Measurements from ENCODE around the gene HERC4.
A peak's percentile ranks its signal among the peaks of the same experiment; 100 is the strongest.
"Not testable (repeated sequence)": the region's sequence is repeated elsewhere in the genome, so short reads cannot be mapped to it uniquely, and the experiment has no call there.

HERC4 gene

GRCh38 chr10:67936416-67936815 is 138.7 kb downstream of the HERC4 start:
- no peak for DNase-seq

DNA sequence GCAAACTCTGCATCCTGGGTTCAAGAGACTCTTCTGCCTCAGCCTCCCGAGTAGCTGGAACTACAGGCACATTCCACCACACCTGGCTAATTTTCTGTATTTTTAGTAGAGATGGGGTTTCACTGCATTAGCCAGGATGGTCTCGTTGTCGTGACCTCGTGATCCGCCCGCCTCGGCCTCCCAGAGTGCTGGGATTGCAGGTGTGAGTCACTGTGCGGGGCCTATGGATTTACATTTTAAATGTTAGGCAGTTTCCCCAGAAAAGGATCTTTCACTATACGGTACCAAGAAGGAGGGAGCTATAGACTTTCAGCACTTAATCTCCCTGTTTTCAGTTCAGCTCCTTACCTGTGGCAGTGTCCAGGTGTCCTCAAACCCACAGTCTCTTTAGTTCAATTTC is 139.9 kb downstream of the HERC4 start:
- no peak for DNase-seq

DNA sequence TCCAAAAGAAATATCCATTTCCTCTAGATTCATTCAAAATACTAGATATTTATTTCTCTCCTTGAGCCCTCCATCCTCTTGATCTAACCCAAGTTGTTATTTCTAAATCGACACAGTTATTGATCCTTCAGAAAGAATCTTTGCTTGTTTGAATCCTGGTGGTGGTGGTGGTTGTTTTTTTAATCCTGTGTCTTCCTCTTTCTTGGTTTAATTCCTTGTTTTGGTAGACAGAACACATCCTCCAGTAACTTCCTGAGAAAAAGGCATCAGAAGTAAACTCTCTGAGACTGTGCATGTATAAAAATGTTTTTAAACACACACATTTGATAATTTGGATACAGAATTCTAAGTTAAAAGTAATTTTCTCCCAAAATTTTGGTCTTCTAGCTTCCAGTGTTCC is 140.7 kb downstream of the HERC4 start:
- no peak for DNase-seq

DNA sequence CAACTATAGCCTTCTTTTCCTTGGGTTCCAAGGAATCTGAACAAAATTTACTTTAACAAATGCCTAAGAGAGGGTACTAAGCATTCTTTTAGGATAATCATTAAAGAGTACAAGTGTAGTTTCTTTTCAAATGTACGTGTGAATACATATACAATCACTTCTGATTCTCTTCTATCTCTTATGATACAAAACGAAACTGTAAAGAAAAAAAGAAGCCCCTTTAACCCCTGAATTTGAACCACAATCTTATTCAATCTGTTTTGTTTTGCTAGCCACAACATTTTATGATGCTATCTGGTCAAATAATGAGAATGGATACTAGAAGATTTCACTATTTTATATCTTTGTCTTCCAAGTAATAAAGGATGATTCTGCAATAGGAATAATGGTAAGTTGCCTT is 141.9 kb downstream of the HERC4 start:
- no peak for DNase-seq

- no peak for DNase-seq
Measured at GRCh38 chr10:67926951-67927350, 148.1 kb downstream of the HERC4 start.

DNA sequence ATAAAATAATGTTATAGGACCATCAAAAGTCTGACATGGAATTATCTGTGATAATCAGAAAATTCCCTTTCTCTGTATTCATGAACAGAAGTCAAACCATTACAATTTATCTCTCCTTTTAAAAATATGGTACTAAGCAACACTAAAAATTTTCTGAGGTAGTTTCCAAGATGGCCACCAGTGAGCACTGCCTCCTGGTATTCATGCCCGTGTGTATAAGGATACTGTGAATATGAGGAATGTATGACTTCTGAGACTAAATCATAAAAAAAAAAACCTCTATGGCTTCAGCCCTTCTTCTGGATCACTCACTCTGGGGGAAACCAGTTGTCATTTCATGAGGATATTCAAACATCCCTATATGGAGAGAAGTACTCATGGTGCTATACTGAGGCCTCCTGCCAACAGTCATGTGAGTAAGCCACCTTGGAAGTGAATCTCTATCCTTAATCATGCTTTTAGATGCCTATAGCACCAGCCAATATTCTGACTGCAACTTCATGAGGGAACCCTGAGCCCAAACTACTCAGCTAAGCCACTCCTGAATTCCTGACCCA is 149.6 kb downstream of the HERC4 start:
- DNase-seq, result no peak

DNA sequence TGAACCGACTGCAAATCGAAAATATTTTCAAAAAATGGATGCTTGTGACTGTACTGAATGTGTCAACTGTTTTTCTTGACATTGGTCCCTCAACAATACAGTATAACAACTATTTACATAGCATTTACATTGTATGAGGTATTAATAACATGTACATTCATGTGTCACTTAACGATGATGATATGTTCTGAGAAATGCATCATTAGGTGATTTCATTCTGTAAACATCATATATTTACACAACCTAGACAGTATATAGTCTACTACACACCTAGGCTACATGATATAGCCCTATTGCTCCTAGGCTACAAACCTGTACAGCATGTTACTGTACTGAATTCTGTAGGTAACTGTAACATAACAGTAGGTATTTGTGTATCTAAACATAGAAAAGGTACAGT is 150.9 kb downstream of the HERC4 start:
- no peak for DNase-seq

- no peak for DNase-seq
Measured at GRCh38 chr10:67923551-67923950, 151.5 kb downstream of the HERC4 start.

- DNase-seq, result no peak
Measured at GRCh38 chr10:67921065-67921464, 154.0 kb downstream of the HERC4 start.

- DNase-seq, result no peak
Measured at GRCh38 chr10:67917679-67918078, 157.4 kb downstream of the HERC4 start.

GRCh38 chr10:67917169-67917568 is 157.9 kb downstream of the HERC4 start:
- DNase-seq, result no peak

GRCh38 chr10:67914777-67915340 is 160.2 kb downstream of the HERC4 start:
- no peak for DNase-seq

DNA sequence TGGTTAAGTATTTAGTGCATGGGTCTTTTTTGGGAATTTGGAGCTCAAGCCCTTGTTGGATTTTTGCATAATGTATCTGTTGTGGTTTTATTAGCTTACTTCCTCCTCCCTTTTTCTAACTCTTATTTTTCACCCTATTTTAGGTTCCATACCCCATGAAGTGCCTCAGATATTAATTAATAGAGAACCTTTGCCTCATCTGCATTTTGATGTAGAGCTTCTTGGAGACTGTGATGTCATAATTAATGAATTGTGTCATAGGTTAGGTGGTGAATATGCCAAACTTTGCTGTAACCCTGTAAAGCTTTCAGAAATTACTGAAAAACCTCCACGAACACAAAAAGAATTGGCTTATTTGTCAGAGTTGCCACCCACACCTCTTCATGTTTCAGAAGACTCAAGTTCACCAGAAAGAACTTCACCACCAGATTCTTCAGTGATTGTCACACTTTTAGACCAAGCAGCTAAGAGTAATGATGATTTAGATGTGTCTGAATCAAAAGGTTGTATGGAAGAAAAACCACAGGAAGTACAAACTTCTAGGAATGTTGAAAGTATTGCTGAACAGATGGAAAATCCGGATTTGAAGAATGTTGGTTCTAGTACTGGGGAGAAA is 162.6 kb downstream of the HERC4 start:
- no peak for DNase-seq

GRCh38 chr10:67903581-67903980 is 171.5 kb downstream of the HERC4 start:
- DNase-seq, result no peak

- no peak for DNase-seq
Measured at GRCh38 chr10:67893637-67894036, 181.4 kb downstream of the HERC4 start.

DNA sequence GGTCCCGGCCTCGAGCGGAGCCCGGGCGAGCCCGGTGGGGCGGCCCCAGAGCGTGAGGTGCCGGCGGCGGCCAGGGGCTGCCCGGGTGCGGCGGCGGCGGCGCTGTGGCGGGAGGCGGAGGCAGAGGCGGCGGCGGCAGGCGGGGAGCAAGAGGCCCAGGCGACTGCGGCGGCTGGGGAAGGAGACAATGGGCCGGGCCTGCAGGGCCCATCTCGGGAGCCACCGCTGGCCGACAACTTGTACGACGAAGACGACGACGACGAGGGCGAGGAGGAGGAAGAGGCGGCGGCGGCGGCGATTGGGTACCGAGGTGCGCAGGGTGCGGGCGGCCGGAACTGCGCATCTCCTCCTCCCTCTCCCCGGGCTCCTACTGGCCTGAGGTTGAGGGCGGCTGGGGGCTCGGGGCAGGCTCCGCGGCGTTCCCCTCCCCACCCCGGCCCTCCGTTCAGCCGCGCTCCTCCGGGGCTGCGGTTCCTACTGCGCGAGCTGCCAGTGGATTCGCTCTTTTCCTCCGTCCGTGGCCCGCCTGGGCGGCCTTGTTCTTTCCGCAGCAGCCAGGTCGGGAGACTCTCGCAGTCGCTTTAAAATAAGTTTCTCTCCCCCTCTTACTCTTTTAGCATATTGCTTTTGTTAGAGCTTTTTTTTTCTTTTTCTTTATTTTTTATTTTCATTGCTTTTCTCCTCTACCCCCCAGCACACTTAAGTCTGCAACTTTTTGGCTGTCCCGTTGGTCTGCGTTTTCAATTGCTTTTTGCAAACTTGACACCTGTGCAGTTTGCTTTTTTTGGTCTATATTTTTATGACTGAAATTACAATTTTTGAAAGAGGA is 190.0 kb downstream of the HERC4 start:
- peak; percentile 84 for DNase-seq

DNA sequence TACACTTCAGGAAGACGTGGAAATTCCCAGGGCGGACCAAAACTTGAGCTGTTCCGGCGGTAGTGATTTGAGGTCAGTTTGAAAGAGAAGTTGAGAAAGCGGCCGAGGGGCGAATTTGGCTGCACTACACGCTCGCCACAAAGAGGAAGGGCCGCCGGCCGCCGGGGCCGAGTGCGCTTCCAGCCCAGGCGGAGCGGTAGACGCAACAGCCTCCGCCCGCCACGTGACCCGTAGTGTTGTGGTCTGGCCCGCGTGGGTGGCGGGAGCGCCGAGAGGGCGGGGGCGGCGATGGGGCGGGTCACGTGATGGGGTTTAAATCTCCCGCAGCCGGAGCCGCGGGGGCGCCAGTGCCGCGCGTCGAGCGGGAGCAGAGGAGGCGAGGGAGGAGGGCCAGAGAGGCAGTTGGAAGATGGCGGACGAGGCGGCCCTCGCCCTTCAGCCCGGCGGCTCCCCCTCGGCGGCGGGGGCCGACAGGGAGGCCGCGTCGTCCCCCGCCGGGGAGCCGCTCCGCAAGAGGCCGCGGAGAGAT is 190.7 kb downstream of the HERC4 start, which contains the start of gene SIRT1:
Gene SIRT1, plus strand, starts transcription at position 344 of the 529 bp plus-strand sequence. Its CDS starts 66 bp downstream, at position 410.
- DNase-seq, result peak; percentile 90

DNA sequence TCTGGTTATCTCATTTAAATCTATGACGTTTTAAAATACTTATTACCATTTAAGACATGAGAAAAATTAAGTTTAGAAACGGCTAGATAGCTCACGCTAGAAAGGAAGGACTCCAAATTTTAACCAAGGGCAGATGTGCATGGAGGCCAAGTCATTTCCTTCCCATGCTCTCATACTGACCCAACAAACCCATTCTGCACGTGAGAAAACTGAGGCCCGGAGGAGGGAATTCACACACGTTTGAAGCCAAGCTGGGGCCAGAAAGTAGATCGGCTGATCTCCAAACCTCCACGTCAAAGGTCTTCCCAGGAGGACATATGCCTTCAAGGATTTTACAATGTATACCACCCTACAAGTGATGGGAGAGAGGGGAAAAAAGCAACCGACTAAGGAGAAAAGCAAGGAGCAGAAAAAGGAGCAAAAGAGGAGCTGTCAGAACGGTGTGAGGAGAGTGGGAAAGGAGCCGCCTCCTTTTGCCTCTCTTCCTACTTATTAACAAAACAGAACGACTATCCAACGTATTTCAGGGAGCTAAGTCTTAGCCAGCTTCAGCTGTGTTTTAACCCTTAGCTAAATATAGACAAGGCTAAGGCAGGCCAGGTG is 191.3 kb downstream of the HERC4 start:
- DNase-seq, result no peak

- no peak for DNase-seq
Measured at GRCh38 chr10:67878133-67878532, 196.9 kb downstream of the HERC4 start.

- not testable (repeated sequence) for DNase-seq
Measured at GRCh38 chr10:67877421-67877820, 197.7 kb downstream of the HERC4 start.

GRCh38 chr10:67875340-67876238 is 199.5 kb downstream of the HERC4 start:
- DNase-seq, result no peak
